SK-N-MC (cell line): ENCODE data around the gene ABCA12.

Experiments used
- EZH2 ChIP-seq: fragments of 200-600 bp; sonication (generic); IDR thresholded peaks from one replicate; pipeline ENCODE4 v1.6.1; 2017; ENCODE audit warnings: antibody characterized with exemption
- FOXP2 ChIP-seq: optimal IDR thresholded peaks from 2 replicates; pipeline ENCODE3; 2011; ENCODE audit warnings: mild to moderate bottlenecking, moderate library complexity; ENCODE audit not compliant: insufficient read depth; ENCODE audit errors: extremely low read length, control extremely low read depth
- POLR2AphosphoS5 ChIP-seq: IDR thresholded peaks from 2 replicates; pipeline ENCODE4 v1.6.1; 2012; ENCODE audit warnings: mild to moderate bottlenecking, low read depth, low read length, borderline replicate concordance

- no peak for TF ChIP-seq EZH2
- no peak for TF ChIP-seq POLR2AphosphoS5
- TF ChIP-seq FOXP2, result no peak
Measured at GRCh38 chr2:215060861-215061536, 77.4 kb downstream of the ABCA12 start.
